Natural killer cell (primary cell): ENCODE measurements around the gene PPP1R3G. TPM values are rescaled to one million over a fixed set of nuclear protein-coding genes. Genes with fewer than 3 reads are reported as not detected.

Source experiments
- ATAC-seq, 3 donors: fragments of 150-1000 bp in 2 of 3; fragments of 200-7000 bp in 1 of 3; cut with Tn5 transposase; 1 replicate in 1 of 3; 2 replicates in 2 of 3; pipeline ENCODE4 v1.10.0; 2021; ENCODE audit warnings: mild to moderate bottlenecking in 2 of 3, moderate library complexity in 2 of 3
- DNase-seq, 2 donors: peaks; one replicate each; pipeline versions ENCODE4 v3.0.0 to v3.0.0-alpha.2; 2013 to 2021; ENCODE audit warnings: mixed read lengths in 1 of 2
- H3K27ac ChIP-seq: one replicate; pipeline ENCODE4 v1.5.1; 2013; ENCODE audit warnings: mild to moderate bottlenecking, low read length
- H3K27me3 ChIP-seq: one replicate; pipeline ENCODE4 v1.6.1; 2013; ENCODE audit warnings: low read length; ENCODE audit not compliant: control insufficient read depth, insufficient read depth
- H3K36me3 ChIP-seq: one replicate; pipeline ENCODE4 v1.6.1; 2013; ENCODE audit warnings: low read length; ENCODE audit not compliant: control insufficient read depth, insufficient read depth
- H3K4me1 ChIP-seq: one replicate; pipeline ENCODE4 v1.6.1; 2013; ENCODE audit warnings: low read length; ENCODE audit not compliant: control insufficient read depth, insufficient read depth
- H3K4me3 ChIP-seq: one replicate; pipeline ENCODE4 v1.5.1; 2013; ENCODE audit warnings: low read length
- H3K9me3 ChIP-seq: one replicate; pipeline ENCODE4 v1.6.1; 2013; ENCODE audit warnings: low read length; ENCODE audit not compliant: control insufficient read depth, insufficient read depth
- H3K27ac Mint-ChIP-seq, 2 donors: one replicate each; pipeline ENCODE4 v1.8.0; 2022; ENCODE audit warnings: mild to moderate bottlenecking in 2 of 2, mixed read lengths in 2 of 2, moderate library complexity in 1 of 2
- H3K27me3 Mint-ChIP-seq, 2 donors: one replicate each; pipeline ENCODE4 v1.8.0; 2022; ENCODE audit warnings: low read depth in 2 of 2, mixed read lengths in 2 of 2
- H3K36me3 Mint-ChIP-seq: one replicate; pipeline ENCODE4 v1.8.0; 2022; ENCODE audit warnings: mixed read lengths
- H3K4me1 Mint-ChIP-seq, 2 donors: one replicate each; pipeline ENCODE4 v1.8.0; 2022; ENCODE audit warnings: mixed read lengths in 2 of 2
- H3K4me3 Mint-ChIP-seq: one replicate; pipeline ENCODE4 v1.8.0; 2022; ENCODE audit warnings: mild to moderate bottlenecking, moderate library complexity, mixed read lengths
- H3K9me3 Mint-ChIP-seq, 2 donors: one replicate each; pipeline ENCODE4 v1.8.0; 2022; ENCODE audit warnings: mixed read lengths in 2 of 2
- WGBS: methylation state at CpG from one replicate; pipeline ENCODE4 v1.1.7; 2013; ENCODE audit warnings: missing lambda C conversion rate; ENCODE audit not compliant: insufficient coverage; 5-methylcytosine and 5-hydroxymethylcytosine counted together
- intact Hi-C: fragments of 100-400 bp; cut with micrococcal nuclease; formaldehyde crosslinking; loops from one replicate; pipeline ENCODE4 v1.14.2; 2022
- total RNA-seq, 4 donors: library from RNA; stranded (reverse); fragments of 120-200 nt in 1 of 4; gene quantifications; one replicate each; pipeline versions ENCODE4 v1.2.3 to v1.2.4, GENCODE V29; 2013 to 2022
- TF ChIP-seq, protein P1 (sequence below): fragments of 200-600 bp; IDR thresholded peaks from one replicate; pipeline ENCODE4 v1.8.0; 2022; ENCODE audit warnings: antibody characterized with exemption

PPP1R3G gene
- total RNA-seq, 3 donors from 2014 or later (not counting 1 experiment from before 2014, with no cell fraction given): 0.07 TPM; not detected in 2

DNA sequence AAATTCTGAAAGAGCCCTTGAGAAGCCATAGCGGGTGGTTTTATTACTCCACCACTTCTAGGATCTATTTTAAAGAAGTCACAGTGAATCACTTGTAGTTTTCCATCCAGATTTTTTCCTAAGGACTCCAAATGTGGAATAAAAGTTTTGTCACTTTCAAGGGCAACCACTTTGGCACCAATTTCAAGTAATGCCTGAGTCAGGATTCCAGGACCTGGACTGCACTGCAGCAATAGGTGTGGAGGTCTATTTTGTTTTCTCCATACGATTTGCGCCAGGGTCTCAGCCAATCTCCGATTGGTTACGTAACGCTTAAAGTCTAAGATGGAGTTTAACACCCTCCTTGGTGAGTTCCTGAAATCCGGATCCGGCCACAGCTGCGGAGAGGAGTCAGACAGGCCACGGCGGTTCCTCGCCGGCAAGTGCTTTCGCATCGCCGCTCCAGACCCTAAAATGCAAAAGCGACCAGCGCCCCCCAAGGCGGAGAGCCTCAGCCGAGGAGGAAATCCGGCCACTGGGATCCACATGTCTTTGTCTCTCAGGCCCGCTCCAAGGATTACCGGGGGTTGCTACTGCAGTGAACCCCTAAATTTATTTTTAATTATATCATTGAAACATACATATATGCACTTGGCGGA, 18.6 kb upstream of the PPP1R3G start:
- Histone ChIP-seq H3K4me3 (no peak overlapping the region), H3K27me3 (no peaks in the 10 kb centered on the region), H3K36me3 (no peaks in the 10 kb centered on the region), H3K9me3 (no peaks in the 10 kb centered on the region), H3K27ac (no peak overlapping the region), H3K4me1 (no peaks in the 10 kb centered on the region)
- ATAC-seq (no peak), DNase-seq (no peak)
- Mint-ChIP-seq H3K27me3 (peaks cover 0 to 2% of the 10 kb centered on the region in 2 donors), H3K27ac (no peak overlapping the region), H3K4me1 (no peaks in the 10 kb centered on the region), H3K9me3 (no peaks in the 10 kb centered on the region), H3K36me3 (no peaks in the 10 kb centered on the region), H3K4me3 (no peak overlapping the region)
- TF ChIP-seq, protein P1, sequence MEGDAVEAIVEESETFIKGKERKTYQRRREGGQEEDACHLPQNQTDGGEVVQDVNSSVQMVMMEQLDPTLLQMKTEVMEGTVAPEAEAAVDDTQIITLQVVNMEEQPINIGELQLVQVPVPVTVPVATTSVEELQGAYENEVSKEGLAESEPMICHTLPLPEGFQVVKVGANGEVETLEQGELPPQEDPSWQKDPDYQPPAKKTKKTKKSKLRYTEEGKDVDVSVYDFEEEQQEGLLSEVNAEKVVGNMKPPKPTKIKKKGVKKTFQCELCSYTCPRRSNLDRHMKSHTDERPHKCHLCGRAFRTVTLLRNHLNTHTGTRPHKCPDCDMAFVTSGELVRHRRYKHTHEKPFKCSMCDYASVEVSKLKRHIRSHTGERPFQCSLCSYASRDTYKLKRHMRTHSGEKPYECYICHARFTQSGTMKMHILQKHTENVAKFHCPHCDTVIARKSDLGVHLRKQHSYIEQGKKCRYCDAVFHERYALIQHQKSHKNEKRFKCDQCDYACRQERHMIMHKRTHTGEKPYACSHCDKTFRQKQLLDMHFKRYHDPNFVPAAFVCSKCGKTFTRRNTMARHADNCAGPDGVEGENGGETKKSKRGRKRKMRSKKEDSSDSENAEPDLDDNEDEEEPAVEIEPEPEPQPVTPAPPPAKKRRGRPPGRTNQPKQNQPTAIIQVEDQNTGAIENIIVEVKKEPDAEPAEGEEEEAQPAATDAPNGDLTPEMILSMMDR: no peak
- intact Hi-C loops: no loop called here
- 99% methylated on average over 24 of the region's 24 CpGs for WGBS

DNA sequence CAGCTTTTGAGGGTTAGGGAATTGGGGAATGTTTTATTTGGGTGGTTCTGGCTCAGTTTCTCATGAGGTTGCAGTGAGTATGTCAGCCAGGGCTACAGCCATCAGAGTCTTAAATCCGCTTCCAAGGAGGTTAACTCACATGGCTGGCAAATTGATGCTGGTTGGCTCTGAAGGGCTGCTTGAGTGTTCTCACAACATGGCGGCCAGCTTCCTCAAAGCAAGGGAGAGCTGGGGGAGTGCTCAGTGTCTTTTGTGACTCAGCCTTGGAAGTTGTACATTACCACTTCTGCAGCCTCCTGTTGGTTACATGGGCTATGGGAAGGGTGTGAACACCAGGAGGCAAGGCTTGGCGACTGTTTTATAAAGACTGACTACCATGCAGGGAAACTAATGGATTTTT, 17.8 kb upstream of the PPP1R3G start:
- no peaks in the 10 kb centered on the region for H3K36me3 Mint-ChIP-seq

DNA sequence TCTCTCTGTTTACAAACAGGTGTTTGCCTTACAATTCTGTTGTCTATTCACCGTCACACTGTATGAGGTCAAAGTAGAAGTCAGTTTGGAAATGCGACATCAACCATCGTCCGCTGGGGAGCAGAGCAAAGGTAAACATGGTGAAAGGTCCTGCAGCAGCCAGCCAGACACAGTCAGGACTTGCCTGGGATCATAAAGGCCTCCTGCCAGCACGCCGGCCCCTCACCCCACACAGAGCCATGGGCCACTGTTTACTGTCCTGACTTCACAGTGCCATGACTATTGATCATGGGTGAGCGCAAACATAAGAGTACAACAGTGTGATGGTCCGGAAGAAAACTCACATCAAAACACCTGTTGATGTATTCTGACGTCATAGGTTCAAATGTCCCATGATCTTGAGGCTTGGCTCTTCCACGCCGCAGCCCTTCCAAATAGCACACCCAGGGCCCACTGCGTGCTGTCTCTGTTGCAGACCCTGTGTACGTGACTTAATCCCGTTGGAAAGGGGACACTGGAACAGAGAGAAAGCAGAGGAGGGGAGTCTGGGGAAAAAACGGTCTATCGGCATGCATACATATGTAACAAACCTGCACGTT, 16.9 kb upstream of the PPP1R3G start:
- Mint-ChIP-seq H3K4me3 (no peak overlapping the region), H3K4me1 (peaks cover 0 to 6% of the 10 kb centered on the region in 2 donors), H3K36me3 (no peaks in the 10 kb centered on the region), H3K27me3 (no peaks in the 10 kb centered on the region), H3K27ac (no peak overlapping the region), H3K9me3 (no peaks in the 10 kb centered on the region)
- H3K4me1 ChIP-seq: no peaks in the 10 kb centered on the region
- H3K36me3 ChIP-seq: no peaks in the 10 kb centered on the region
- intact Hi-C loops: no loop called here
- H3K4me3 ChIP-seq: no peak overlapping the region
- no peaks in the 10 kb centered on the region for H3K9me3 ChIP-seq
- TF ChIP-seq, protein P1: no peak
- WGBS: 93% methylated on average over 16 of the region's 17 CpGs
- ATAC-seq: no peak
- H3K27ac ChIP-seq: no peak overlapping the region
- H3K27me3 ChIP-seq: no peaks in the 10 kb centered on the region
- DNase-seq: no peak

More for the DNA sequence above, 17.8 kb upstream of the PPP1R3G start:
- no peak overlapping the region for H3K4me3 Mint-ChIP-seq
- 98% methylated on average over 3 of the region's 3 CpGs for WGBS
- ATAC-seq (no peak), DNase-seq (no peak)
- H3K4me1 ChIP-seq: no peaks in the 10 kb centered on the region
- peaks cover 0 to 2% of the 10 kb centered on the region in 2 donors for H3K27me3 Mint-ChIP-seq
- H3K4me3 ChIP-seq: no peak overlapping the region
- H3K4me1 Mint-ChIP-seq: peaks cover 0 to 3% of the 10 kb centered on the region in 2 donors
- H3K27ac Mint-ChIP-seq: no peak overlapping the region
- no peak overlapping the region for H3K27ac ChIP-seq
- TF ChIP-seq, protein P1: no peak
- H3K9me3 ChIP-seq: no peaks in the 10 kb centered on the region
- H3K9me3 Mint-ChIP-seq: no peaks in the 10 kb centered on the region
- no peaks in the 10 kb centered on the region for H3K36me3 ChIP-seq
- intact Hi-C loops: no loop called here
- H3K27me3 ChIP-seq: no peaks in the 10 kb centered on the region
